ENCODE data around the gene ZCCHC17.

DNA sequence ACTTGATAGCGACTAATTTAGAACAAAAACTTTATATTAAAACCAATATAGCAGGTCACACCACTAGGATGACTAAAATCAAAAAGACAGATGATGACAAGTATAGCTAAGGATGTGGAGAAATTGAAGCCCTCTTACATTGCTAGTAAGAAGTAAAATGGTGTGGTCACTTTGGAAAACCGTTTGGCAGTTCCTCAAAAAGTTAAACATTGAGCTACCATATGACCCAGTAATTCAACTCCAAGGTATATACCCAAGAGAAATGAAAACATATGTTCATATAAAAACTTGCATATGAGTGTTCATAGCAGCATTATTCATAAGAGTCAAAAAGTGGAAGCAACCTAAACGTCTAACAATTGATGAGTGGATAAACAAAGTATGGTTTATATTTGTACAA is 103.1 kb downstream of the ZCCHC17 start:
- TF ChIP-seq, protein P1, sequence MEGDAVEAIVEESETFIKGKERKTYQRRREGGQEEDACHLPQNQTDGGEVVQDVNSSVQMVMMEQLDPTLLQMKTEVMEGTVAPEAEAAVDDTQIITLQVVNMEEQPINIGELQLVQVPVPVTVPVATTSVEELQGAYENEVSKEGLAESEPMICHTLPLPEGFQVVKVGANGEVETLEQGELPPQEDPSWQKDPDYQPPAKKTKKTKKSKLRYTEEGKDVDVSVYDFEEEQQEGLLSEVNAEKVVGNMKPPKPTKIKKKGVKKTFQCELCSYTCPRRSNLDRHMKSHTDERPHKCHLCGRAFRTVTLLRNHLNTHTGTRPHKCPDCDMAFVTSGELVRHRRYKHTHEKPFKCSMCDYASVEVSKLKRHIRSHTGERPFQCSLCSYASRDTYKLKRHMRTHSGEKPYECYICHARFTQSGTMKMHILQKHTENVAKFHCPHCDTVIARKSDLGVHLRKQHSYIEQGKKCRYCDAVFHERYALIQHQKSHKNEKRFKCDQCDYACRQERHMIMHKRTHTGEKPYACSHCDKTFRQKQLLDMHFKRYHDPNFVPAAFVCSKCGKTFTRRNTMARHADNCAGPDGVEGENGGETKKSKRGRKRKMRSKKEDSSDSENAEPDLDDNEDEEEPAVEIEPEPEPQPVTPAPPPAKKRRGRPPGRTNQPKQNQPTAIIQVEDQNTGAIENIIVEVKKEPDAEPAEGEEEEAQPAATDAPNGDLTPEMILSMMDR (IDR thresholded peaks at IDR 0.05), result no peak
- TF ChIP-seq POLR2A (IDR thresholded peaks at IDR 0.05), result no peak
